ENCODE measurements around the gene PNMT. TPM values are rescaled to one million over a fixed set of nuclear protein-coding genes. Genes with fewer than 3 reads are reported as not detected.
A peak's percentile ranks its signal among the peaks of the same experiment; 100 is the strongest.

PNMT gene
- total RNA-seq, 2 donors from 2014 or later = 0.47 TPM; not detected in 1

DNA sequence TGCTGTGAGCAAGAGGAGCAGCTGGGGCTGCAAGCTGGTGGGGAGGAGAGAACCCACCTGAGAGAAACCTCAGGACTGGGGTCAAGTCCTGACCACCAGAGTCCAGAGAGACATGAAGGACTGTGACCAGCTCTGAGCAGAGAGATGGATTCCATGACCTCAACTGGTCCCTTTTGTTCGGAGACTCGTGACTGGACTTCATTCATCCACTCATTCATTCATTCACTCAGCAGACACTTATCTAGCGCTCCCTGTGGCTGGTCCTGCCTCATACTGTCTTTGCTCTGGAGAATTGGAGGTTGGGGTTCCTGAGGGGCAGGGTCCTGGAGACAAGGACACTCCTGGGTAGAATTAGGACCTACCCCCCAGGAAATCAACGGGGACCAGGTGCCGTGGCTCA is 35.7 kb downstream of the PNMT start:
- H3K9ac ChIP-seq (ENCODE audit: low read depth in 2 of 2, low read length in 2 of 2) = peak overlapping the region in 1 of 2 donors; percentile 93
- H3K9me3 ChIP-seq = no peaks in the 10 kb centered on the region
- peak overlapping the region; percentile 37 for H3K27ac ChIP-seq
- no peaks in the 10 kb centered on the region for H3K27me3 ChIP-seq
- TF ChIP-seq, protein P1, sequence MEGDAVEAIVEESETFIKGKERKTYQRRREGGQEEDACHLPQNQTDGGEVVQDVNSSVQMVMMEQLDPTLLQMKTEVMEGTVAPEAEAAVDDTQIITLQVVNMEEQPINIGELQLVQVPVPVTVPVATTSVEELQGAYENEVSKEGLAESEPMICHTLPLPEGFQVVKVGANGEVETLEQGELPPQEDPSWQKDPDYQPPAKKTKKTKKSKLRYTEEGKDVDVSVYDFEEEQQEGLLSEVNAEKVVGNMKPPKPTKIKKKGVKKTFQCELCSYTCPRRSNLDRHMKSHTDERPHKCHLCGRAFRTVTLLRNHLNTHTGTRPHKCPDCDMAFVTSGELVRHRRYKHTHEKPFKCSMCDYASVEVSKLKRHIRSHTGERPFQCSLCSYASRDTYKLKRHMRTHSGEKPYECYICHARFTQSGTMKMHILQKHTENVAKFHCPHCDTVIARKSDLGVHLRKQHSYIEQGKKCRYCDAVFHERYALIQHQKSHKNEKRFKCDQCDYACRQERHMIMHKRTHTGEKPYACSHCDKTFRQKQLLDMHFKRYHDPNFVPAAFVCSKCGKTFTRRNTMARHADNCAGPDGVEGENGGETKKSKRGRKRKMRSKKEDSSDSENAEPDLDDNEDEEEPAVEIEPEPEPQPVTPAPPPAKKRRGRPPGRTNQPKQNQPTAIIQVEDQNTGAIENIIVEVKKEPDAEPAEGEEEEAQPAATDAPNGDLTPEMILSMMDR (IDR thresholded peaks at IDR 0.05) = no peak
- peaks cover 23% of the 10 kb centered on the region for H3K4me1 ChIP-seq
- intact Hi-C loops (cut with DNase I) = no loop called here
- no peak overlapping the region for H3K4me3 ChIP-seq
- DNase-seq = no peak
- peaks cover 9% of the 10 kb centered on the region for H3K36me3 ChIP-seq

DNA sequence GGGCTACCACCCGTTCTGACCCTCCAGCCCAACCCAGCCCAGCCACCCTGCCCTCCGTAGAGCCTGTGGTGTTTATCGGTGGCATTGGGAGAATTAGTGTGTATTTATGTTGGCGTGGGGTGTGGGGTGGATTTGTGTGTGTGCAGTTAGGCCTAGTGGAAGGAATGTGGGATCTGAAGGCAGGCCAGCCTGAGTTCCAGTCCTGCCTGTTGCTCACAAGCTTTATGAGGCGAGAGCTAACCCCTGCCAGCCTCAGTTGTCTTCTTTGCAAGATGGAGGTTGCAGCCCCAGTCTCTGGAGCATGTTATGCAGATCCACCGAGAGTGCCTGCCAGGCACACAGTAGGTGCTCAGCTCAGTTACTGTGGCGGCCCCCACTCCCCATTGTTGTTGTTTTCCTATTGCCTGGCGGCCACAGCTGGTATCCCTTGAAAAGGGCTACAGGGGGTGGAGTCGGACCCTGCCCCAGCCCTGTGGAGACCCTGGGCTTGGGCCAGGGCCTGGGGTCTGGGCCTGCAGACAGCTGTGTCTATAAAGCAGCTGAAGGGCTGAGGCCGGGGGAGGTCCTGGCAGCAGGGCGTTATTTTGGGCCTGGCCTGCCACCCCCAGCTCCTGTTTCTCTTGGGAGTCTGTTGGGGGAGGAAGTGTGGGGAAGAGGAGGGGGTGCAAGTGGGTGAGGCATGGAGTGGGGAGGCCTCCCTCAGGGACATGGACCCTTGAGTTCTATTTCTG is 36.7 kb downstream of the PNMT start:
- TF ChIP-seq, protein P1 (IDR thresholded peaks at IDR 0.05) = peak; percentile 13
- Histone ChIP-seq H3K4me1 (peaks cover 23% of the 10 kb centered on the region), H3K27me3 (no peaks in the 10 kb centered on the region), H3K9me3 (no peaks in the 10 kb centered on the region), H3K4me3 (no peak overlapping the region), H3K36me3 (peaks cover 9% of the 10 kb centered on the region), H3K9ac (ENCODE audit: low read depth in 2 of 2, low read length in 2 of 2) (peak overlapping the region; percentile 27 to 93), H3K27ac (peak overlapping the region; percentile 86)
- DNase-seq = no peak
- intact Hi-C loops (cut with DNase I) = no loop called here

DNA sequence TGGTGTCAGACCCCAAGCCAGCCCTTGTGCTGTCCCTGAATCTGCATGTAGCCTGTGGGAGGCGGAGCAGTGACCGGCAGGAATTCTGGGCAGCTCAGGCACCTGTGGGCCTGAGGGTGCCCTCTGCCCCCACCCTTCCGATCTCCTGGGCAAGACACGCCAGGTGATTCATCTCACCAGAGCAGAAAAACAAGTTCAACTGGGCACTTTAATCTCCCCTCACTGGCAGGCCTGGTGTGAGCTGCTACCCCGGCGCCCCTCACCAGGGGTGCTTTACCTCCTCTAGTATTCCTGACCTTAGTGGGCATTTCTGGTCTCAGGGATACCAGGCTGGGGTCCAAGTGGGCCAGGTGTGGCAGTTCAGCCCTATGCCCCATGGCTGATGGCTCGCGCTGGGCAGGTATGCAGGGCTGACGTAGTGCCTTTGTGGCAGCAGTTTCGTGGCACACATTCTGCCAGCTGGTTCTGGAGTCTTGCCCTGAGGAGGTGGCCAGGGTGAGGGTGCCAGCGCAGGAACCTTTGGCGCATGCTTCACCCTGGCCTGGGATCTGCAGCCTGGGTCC is 37.6 kb downstream of the PNMT start:
- DNase-seq = peak; percentile 85
- TF ChIP-seq, protein P1 (IDR thresholded peaks at IDR 0.05) = no peak
- no peaks in the 10 kb centered on the region for H3K9me3 ChIP-seq
- no peak overlapping the region for H3K4me3 ChIP-seq
- peak overlapping the region in 1 of 2 donors; percentile 93 for H3K9ac ChIP-seq (ENCODE audit: low read depth in 2 of 2, low read length in 2 of 2)
- H3K27me3 ChIP-seq = no peaks in the 10 kb centered on the region
- H3K36me3 ChIP-seq = peaks cover 9% of the 10 kb centered on the region
- peak overlapping the region; percentile 86 for H3K27ac ChIP-seq
- intact Hi-C loops (cut with DNase I) = no loop called here
- H3K4me1 ChIP-seq = peaks cover 23% of the 10 kb centered on the region

DNA sequence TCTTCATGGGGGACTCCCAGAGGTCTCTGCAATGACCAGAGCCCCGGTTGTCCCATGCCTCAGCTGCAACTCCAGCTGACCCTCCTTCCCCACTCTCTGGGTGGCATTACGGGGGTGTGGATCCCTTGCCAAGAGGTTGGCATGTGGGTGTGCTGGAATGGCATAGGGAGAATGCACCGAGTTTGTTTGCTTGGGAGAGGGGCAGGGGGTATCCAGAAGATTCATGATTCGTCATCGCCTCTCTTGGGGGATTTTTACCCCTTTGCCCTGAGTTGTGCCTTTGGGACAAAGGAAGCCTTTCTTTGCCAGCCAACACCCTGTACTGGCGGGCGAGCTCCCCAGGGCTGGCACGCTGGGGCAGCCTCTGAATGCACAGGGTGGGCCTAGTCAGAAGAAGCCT is 38.1 kb downstream of the PNMT start:
- Histone ChIP-seq H3K36me3 (peaks cover 9% of the 10 kb centered on the region), H3K4me1 (peaks cover 23% of the 10 kb centered on the region), H3K9ac (ENCODE audit: low read depth in 2 of 2, low read length in 2 of 2) (peak overlapping the region in 1 of 2 donors; percentile 93), H3K4me3 (no peak overlapping the region), H3K9me3 (no peaks in the 10 kb centered on the region), H3K27me3 (no peaks in the 10 kb centered on the region), H3K27ac (peak overlapping the region; percentile 86)
- intact Hi-C loops (cut with DNase I) = no loop called here
- TF ChIP-seq, protein P1 (IDR thresholded peaks at IDR 0.05) = no peak
- DNase-seq = no peak

DNA sequence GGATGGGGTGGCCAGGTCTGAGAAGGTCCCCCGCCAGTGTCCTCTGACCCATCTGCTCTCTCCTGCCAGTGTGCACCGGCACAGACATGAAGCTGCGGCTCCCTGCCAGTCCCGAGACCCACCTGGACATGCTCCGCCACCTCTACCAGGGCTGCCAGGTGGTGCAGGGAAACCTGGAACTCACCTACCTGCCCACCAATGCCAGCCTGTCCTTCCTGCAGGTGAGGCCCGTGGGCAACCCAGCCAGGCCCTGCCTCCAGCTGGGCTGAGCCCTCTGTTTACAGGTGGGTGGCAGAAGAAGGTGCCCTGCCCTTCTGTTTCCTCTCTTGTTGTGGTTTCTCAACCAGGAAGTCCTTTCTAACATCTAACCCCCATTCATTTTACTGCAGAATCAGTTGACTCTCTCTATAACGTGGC is 38.7 kb downstream of the PNMT start:
- peak; percentile 79 for DNase-seq
- intact Hi-C loops (cut with DNase I) = no loop called here
- TF ChIP-seq, protein P1 (IDR thresholded peaks at IDR 0.05) = no peak
- H3K27me3 ChIP-seq = no peaks in the 10 kb centered on the region
- H3K4me3 ChIP-seq = no peak overlapping the region
- H3K9me3 ChIP-seq = no peaks in the 10 kb centered on the region
- peak overlapping the region; percentile 86 for H3K27ac ChIP-seq
- H3K9ac ChIP-seq (ENCODE audit: low read depth in 2 of 2, low read length in 2 of 2) = peak overlapping the region; percentile 19 to 93
- peaks cover 20% of the 10 kb centered on the region for H3K4me1 ChIP-seq
- peaks cover 9% of the 10 kb centered on the region for H3K36me3 ChIP-seq

All from colonic mucosa (tissue), 4 donors.